IPS-18a (cell line): Measurements from ENCODE around the gene BRD3OS.

Source experiments
- H3K27ac ChIP-seq: one replicate; pipeline ENCODE4 v1.5.1; 2013; ENCODE audit warnings: low read length
- H3K27me3 ChIP-seq: one replicate; pipeline ENCODE4 v1.6.1; 2013; ENCODE audit warnings: mild to moderate bottlenecking, low read length; ENCODE audit not compliant: control insufficient read depth, insufficient read depth
- H3K36me3 ChIP-seq: one replicate; pipeline ENCODE4 v1.6.1; 2013; ENCODE audit warnings: low read depth, low read length; ENCODE audit not compliant: control insufficient read depth
- H3K4me1 ChIP-seq: one replicate; pipeline ENCODE4 v1.6.1; 2013; ENCODE audit warnings: low read depth, low read length; ENCODE audit not compliant: control insufficient read depth
- H3K4me3 ChIP-seq: one replicate; pipeline ENCODE4 v1.5.1; 2013; ENCODE audit warnings: low read length
- H3K9ac ChIP-seq: one replicate; pipeline ENCODE4 v1.6.1; 2013; ENCODE audit warnings: mild to moderate bottlenecking, low read length, moderate library complexity
- H3K9me3 ChIP-seq: one replicate; pipeline ENCODE4 v1.6.1; 2013; ENCODE audit warnings: low read depth, low read length; ENCODE audit not compliant: control insufficient read depth

BRD3OS gene

GRCh38 chr9:133998915-133999595, 26.2 kb upstream of the BRD3OS start:
- Histone ChIP-seq H3K27me3 (no peaks in the 10 kb centered on the region), H3K9me3 (no peaks in the 10 kb centered on the region), H3K4me1 (no peaks in the 10 kb centered on the region), H3K27ac (no peak overlapping the region), H3K36me3 (no peaks in the 10 kb centered on the region), H3K9ac (no peak overlapping the region), H3K4me3 (no peak overlapping the region)

- no peak overlapping the region for H3K27ac ChIP-seq
- no peak overlapping the region for H3K9ac ChIP-seq
- no peaks in the 10 kb centered on the region for H3K27me3 ChIP-seq
- no peaks in the 10 kb centered on the region for H3K9me3 ChIP-seq
- H3K4me1 ChIP-seq, result no peaks in the 10 kb centered on the region
- H3K4me3 ChIP-seq, result no peak overlapping the region
- no peaks in the 10 kb centered on the region for H3K36me3 ChIP-seq
These were observed 25.4 kb upstream of the BRD3OS start for GRCh38 chr9:133999851-134000265.

- Histone ChIP-seq H3K4me1 (no peaks in the 10 kb centered on the region), H3K9me3 (no peaks in the 10 kb centered on the region), H3K27ac (no peak overlapping the region), H3K4me3 (no peak overlapping the region), H3K27me3 (no peaks in the 10 kb centered on the region), H3K36me3 (no peaks in the 10 kb centered on the region), H3K9ac (no peak overlapping the region)
These were observed 22.5 kb upstream of the BRD3OS start for GRCh38 chr9:134002796-134003195.

DNA sequence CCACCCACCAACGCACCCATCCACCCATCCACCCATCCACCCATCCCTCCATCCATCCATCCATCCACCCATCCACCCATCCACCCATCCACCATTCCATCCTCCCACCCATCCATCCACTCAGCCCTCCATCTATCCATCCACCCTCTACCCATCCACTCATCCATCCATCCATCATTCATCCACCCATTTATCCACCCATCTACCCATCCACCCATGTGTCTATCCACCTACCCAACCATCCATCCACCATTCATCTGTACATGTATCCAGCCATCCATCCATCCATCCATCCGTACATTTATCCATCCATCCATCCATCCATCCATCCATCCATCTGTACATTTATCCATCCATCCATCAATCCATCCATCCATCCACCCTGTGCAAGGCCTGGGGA, 22.0 kb upstream of the BRD3OS start:
- Histone ChIP-seq H3K4me3 (no peak overlapping the region), H3K36me3 (no peaks in the 10 kb centered on the region), H3K4me1 (no peaks in the 10 kb centered on the region), H3K27me3 (no peaks in the 10 kb centered on the region), H3K27ac (no peak overlapping the region), H3K9ac (no peak overlapping the region), H3K9me3 (no peaks in the 10 kb centered on the region)

- no peaks in the 10 kb centered on the region for H3K4me1 ChIP-seq
- no peak overlapping the region for H3K9ac ChIP-seq
- no peak overlapping the region for H3K27ac ChIP-seq
- no peaks in the 10 kb centered on the region for H3K9me3 ChIP-seq
- H3K27me3 ChIP-seq, result no peaks in the 10 kb centered on the region
- no peaks in the 10 kb centered on the region for H3K36me3 ChIP-seq
- H3K4me3 ChIP-seq, result no peak overlapping the region
These were observed 21.0 kb upstream of the BRD3OS start for GRCh38 chr9:134004131-134004873.

GRCh38 chr9:134004881-134005280, 20.4 kb upstream of the BRD3OS start:
- H3K4me3 ChIP-seq, result no peak overlapping the region
- H3K36me3 ChIP-seq, result no peaks in the 10 kb centered on the region
- no peak overlapping the region for H3K27ac ChIP-seq
- no peak overlapping the region for H3K9ac ChIP-seq
- no peaks in the 10 kb centered on the region for H3K9me3 ChIP-seq
- H3K27me3 ChIP-seq, result no peaks in the 10 kb centered on the region
- no peaks in the 10 kb centered on the region for H3K4me1 ChIP-seq

DNA sequence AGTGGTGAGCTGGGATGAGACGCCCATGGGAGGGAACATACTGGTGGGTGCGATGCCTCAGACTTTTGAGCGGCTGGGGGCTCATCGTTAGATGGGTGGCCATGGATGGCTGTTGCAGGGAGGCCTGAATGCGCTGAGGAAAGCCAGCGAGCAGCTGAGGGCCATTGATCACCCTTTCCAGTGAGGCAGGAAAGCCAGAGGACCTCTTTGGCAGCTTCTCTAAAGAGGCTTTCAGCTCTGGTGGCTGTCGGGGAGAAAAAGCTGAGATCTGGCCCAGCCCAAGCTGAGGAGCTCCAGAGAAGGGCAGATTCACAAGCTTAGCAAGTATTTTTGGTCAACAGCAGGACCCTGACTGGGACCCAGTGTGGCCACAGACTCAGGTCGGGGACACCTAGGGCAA, 19.9 kb upstream of the BRD3OS start:
- Histone ChIP-seq H3K4me1 (no peaks in the 10 kb centered on the region), H3K36me3 (no peaks in the 10 kb centered on the region), H3K4me3 (no peak overlapping the region), H3K27me3 (no peaks in the 10 kb centered on the region), H3K9ac (no peak overlapping the region), H3K27ac (no peak overlapping the region), H3K9me3 (no peaks in the 10 kb centered on the region)

GRCh38 chr9:134007150-134007549, 18.1 kb upstream of the BRD3OS start:
- Histone ChIP-seq H3K4me1 (no peaks in the 10 kb centered on the region), H3K27ac (no peak overlapping the region), H3K9ac (no peak overlapping the region), H3K4me3 (no peak overlapping the region), H3K9me3 (peaks cover 8% of the 10 kb centered on the region), H3K36me3 (no peaks in the 10 kb centered on the region), H3K27me3 (no peaks in the 10 kb centered on the region)

DNA sequence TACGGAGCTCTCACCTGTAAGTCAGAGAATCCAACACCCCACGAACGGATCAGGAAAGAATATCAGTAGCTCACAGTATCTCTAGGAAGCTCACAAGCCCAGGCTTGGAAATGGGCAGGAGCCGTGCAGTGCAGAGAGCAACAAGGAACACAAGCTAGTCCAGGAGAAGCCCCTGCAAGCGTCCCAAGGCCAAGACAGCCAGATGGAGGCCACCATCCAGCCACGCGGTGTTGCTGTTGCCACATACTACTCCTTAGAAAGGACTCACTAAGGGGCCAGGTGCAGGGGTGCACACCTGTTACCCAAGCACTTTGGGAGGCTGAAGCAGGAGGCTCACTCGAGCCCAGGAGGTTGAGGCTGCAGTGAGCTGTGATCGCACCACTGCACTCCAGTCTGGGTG, 17.7 kb upstream of the BRD3OS start:
- H3K27me3 ChIP-seq, result no peaks in the 10 kb centered on the region
- no peaks in the 10 kb centered on the region for H3K4me1 ChIP-seq
- H3K9me3 ChIP-seq, result peaks cover 8% of the 10 kb centered on the region
- no peaks in the 10 kb centered on the region for H3K36me3 ChIP-seq
- no peak overlapping the region for H3K9ac ChIP-seq
- H3K4me3 ChIP-seq, result no peak overlapping the region
- no peak overlapping the region for H3K27ac ChIP-seq

DNA sequence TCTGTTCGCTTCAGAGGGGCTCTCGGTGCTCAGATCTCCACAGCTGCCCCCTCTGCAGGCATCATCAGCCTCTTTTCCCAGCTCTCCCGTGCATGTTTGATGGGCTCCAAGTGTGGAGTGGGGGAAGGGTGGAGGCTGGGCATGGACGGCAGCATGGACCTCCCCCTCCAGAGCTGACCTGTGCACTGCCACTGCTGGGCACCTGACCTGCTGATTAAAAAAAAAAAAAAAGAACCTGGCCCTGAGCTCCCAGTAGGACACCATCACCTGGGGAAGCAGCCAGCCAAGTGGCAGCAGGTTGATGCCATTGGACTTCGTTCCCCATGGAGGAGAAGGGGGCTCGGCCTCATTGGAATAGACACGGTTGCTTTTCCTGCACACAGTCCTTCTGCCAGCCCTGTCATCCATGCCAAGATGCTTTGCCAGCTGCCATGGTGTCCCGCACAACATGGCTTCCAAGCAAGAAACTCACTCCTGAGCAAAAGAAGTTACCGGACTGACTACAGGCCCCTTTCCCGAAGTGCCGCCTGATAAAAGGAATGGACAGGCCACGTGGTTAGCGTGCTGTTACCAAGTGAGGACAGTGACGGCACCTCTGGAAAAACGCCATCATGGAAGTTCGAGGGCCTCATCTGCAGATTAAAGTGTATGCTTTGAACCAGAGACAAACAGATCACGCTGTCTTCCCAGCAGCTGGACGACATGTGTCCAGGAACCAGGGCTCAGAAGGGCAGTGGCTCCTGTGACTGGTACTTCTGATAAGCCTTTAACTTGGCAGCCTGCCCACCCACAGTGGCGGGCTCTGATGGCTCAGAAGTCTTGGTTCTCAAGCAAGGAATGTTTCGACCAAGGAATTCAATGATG, 14.7 kb upstream of the BRD3OS start:
- Histone ChIP-seq H3K27me3 (no peaks in the 10 kb centered on the region), H3K9ac (no peak overlapping the region), H3K36me3 (no peaks in the 10 kb centered on the region), H3K9me3 (peaks cover 8% of the 10 kb centered on the region), H3K27ac (no peak overlapping the region), H3K4me3 (no peak overlapping the region), H3K4me1 (no peaks in the 10 kb centered on the region)

DNA sequence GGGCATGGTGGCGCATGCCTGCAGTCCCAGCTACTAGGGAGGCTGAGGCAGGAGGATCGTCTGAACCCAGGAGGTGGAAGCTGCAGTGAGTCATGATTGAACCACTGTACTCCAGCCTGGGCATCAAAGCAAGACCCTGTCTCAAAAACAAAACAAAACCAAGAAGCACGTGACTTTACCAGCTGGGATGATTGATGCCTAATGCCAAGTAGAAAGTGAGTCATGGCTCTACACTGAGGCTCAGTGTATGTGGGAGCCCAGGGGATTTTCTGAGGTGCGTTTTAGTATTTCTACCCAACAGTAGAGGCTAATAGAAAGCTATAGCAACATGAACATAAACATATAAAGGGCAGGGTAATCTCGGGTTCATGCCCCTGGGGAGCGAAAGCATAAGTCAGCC, 13.9 kb upstream of the BRD3OS start:
- Histone ChIP-seq H3K36me3 (no peaks in the 10 kb centered on the region), H3K4me1 (no peaks in the 10 kb centered on the region), H3K9me3 (peaks cover 8% of the 10 kb centered on the region), H3K27ac (no peak overlapping the region), H3K9ac (no peak overlapping the region), H3K4me3 (no peak overlapping the region), H3K27me3 (no peaks in the 10 kb centered on the region)
